GM12891 (cell line): ENCODE measurements around the gene RHOB.

Experiments
- PAX5 ChIP-seq: IDR thresholded peaks from 2 replicates; pipeline ENCODE4 v1.6.1; 2011; ENCODE audit warnings: low read length, moderate library complexity, mild to moderate bottlenecking; ENCODE audit not compliant: insufficient read depth, severe bottlenecking
- POLR2A ChIP-seq: IDR thresholded peaks from 2 replicates; pipeline ENCODE4 v1.6.1; 2011; ENCODE audit warnings: low read depth, low read length, control low read depth
- POLR2AphosphoS5 ChIP-seq: IDR thresholded peaks from 2 replicates; pipeline ENCODE4 v1.6.1; 2011; ENCODE audit warnings: low read depth, low read length, control low read depth
- POU2F2 ChIP-seq: IDR thresholded peaks from 2 replicates; pipeline ENCODE4 v1.6.1; 2011; ENCODE audit warnings: low read depth, mild to moderate bottlenecking, control low read depth, low read length, moderate library complexity
- SPI1 ChIP-seq: IDR thresholded peaks from 2 replicates; pipeline ENCODE4 v1.6.1; 2011; ENCODE audit warnings: low read depth, low read length, control low read depth
- TAF1 ChIP-seq: IDR thresholded peaks from 2 replicates; pipeline ENCODE4 v1.6.1; 2011; ENCODE audit warnings: low read depth, low read length, control low read depth

DNA sequence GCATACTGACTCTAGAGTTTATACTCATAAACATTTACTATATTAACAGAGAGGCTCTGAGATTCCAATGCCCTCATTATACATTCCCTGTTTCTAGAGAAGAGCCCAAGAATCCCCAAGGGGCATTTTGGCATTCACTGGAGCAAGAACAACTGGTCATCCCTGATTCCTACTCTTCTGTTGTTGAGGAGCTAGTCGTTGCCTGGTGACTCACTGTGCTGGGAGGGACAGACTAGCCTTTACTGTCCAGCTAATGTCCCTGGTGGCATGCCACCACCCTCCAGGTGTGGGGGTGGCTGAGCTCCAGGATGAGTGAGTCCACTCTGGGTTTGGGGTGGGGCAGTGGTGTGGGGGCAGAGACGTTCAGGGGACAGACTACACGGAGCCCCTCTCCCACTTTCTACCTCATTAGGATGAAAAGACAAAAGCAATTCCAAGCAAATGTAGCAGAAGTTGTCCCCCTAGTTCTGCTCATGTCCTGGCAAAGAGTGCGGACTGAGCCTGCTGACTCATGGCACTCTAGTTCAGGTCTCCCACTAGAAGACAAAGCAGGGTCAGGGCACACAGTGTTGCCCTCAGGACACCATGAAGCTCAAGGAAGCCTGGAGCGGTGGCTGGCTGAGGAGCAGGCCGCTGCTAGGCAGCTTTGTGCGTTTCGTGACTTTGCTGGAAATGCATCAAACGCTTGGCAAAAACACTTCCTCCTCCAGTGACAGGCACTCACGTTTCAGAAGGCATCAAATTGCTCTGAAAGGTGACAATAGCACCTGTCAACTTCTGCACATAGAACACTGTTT is 49.4 kb downstream of the RHOB start:
- TF ChIP-seq POLR2AphosphoS5 (no peak), POLR2A (no peak), TAF1 (no peak), SPI1 (no peak), POU2F2 (no peak), PAX5 (no peak)
